Smooth muscle cell (in vitro differentiated cells): ENCODE measurements around the gene ARID5A. TPM values are rescaled to one million over a fixed set of nuclear protein-coding genes. Genes with fewer than 3 reads are reported as not detected.
A peak's percentile ranks its signal among the peaks of the same experiment; 100 is the strongest.

Experiments used
- DNase-seq: peaks from one replicate; lab custom pipeline; 2025; ENCODE audit not compliant: unreplicated experiment; lab: John Stamatoyannopoulos, UW
- H2AFZ ChIP-seq: fragments of 200-600 bp; sonication (generic); 2 replicates; pipeline ENCODE4 v1.6.0; 2016; ENCODE audit warnings: antibody characterized with exemption, low read depth, mild to moderate bottlenecking
- H3F3A ChIP-seq: fragments of 200-600 bp; sonication (generic); 2 replicates; pipeline ENCODE4 v1.6.0; 2017; ENCODE audit warnings: antibody characterized with exemption, low read depth
- H3K27ac ChIP-seq: fragments of 200-600 bp; sonication (generic); 2 replicates; pipeline ENCODE4 v1.5.1; 2016; ENCODE audit warnings: low read depth, mild to moderate bottlenecking
- H3K27me3 ChIP-seq: fragments of 200-600 bp; sonication (generic); 2 replicates; pipeline ENCODE4 v1.6.1; 2016; ENCODE audit warnings: low read depth, mild to moderate bottlenecking
- H3K36me3 ChIP-seq: fragments of 200-600 bp; sonication (generic); 2 replicates; pipeline ENCODE4 v1.5.1; 2016; ENCODE audit warnings: low read depth
- H3K4me1 ChIP-seq: fragments of 200-600 bp; sonication (generic); 2 replicates; pipeline ENCODE4 v1.5.1; 2016; ENCODE audit warnings: low read depth
- H3K4me2 ChIP-seq: fragments of 200-600 bp; sonication (generic); 2 replicates; pipeline ENCODE4 v1.6.0; 2016; ENCODE audit warnings: mild to moderate bottlenecking
- H3K4me3 ChIP-seq: fragments of 200-600 bp; sonication (generic); 2 replicates; pipeline ENCODE4 v1.5.1; 2016; ENCODE audit warnings: mild to moderate bottlenecking
- H3K79me2 ChIP-seq: fragments of 200-600 bp; sonication (generic); 2 replicates; pipeline ENCODE4 v1.6.0; 2016; ENCODE audit warnings: low read depth, mild to moderate bottlenecking
- H3K9ac ChIP-seq: fragments of 200-600 bp; sonication (generic); 2 replicates; pipeline ENCODE4 v1.6.0; 2016; ENCODE audit warnings: low read depth
- H3K9me3 ChIP-seq: fragments of 200-600 bp; sonication (generic); replicated peaks from 2 replicates; pipeline ENCODE4 v1.5.1; 2016; ENCODE audit warnings: low read depth
- H4K20me1 ChIP-seq: fragments of 200-600 bp; sonication (generic); 2 replicates; pipeline ENCODE4 v1.6.0; 2016; ENCODE audit warnings: low read depth
- CTCF ChIP-seq: fragments of 200-600 bp; sonication (generic); IDR thresholded peaks from 2 replicates; pipeline ENCODE4 v1.5.1; 2017; ENCODE audit warnings: borderline replicate concordance, mild to moderate bottlenecking, antibody characterized with exemption; ENCODE audit not compliant: insufficient read depth, poor library complexity, severe bottlenecking
- WGBS: methylation state at CpG from one replicate; pipeline ENCODE4 v1.1.7; 2016; ENCODE audit warnings: low lambda C conversion rate; 5-methylcytosine and 5-hydroxymethylcytosine counted together
- polyA plus RNA-seq: library from polyadenylated mRNA; unstranded; fragments of >200 nt; fragmentation: Nextera tagmentation; extraction: Ambion mirVana; gene quantifications from 2 replicates; pipeline ENCODE4 v1.2.1, GENCODE V29; 2016
- total RNA-seq: library from RNA; depleted of rRNA; stranded (reverse); fragments of >200 nt; gene quantifications from 2 replicates; pipeline ENCODE4 v1.2.3, GENCODE V29; 2014

ARID5A gene
- total and polyA plus RNA-seq, 2 experiments from 2014 or later, result 12.1 to 25.6 TPM

DNA sequence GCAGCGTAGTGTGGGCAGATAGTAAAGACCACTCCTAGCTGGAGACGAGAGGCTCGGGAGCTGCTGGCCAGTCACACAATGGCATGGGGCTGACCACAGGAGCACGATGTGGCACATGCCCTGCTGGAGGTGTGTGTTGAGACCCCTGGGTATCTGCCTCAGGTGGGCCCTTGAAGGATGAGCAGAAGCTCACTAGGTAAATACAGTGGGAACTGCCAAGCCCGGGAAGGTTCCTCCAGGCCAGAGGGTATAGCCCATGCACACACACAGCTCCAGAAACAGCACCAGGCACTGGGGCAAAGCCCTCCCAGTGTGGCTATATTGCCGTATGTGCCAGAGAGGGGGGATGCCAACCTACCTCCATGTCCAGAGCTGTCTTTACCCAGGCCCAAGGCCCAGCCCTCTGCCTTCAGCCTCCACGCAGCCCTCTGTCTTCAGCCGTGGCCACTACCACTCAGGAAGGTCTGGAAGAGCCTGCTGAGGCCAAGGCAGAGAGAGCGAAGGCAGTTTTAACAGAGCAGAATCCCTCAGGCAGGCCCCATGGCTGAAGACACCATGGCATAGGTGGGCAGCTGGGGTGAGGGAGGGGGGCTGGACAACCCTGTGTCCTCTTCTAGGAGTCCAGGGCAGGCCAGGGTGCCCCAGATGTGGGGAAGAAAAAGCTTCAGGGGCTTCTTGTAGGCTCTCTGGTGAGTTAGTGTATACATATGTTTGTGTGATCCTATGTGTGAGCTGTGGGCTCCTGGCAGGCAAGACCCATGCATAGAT is 7.0 kb upstream of the ARID5A start:
- Histone ChIP-seq H3K9ac (no peak overlapping the region), H3K27me3 (no peaks in the 10 kb centered on the region), H3K4me1 (peaks cover 30% of the 10 kb centered on the region), H3K9me3 (no peaks in the 10 kb centered on the region), H3K36me3 (no peaks in the 10 kb centered on the region), H3K79me2 (no peaks in the 10 kb centered on the region), H3K4me3 (no peak overlapping the region), H4K20me1 (no peaks in the 10 kb centered on the region), H3F3A (peaks cover 8% of the 10 kb centered on the region), H2AFZ (no peak overlapping the region), H3K27ac (peak overlapping the region; percentile 66), H3K4me2 (peak overlapping the region; percentile 92)
- WGBS, result 89% methylated on average over 9 of the region's 9 CpGs
- no peak for TF ChIP-seq CTCF
- DNase-seq, result no peak

GRCh38 chr2:96530144-96530430 is 6.5 kb upstream of the ARID5A start:
- Histone ChIP-seq H3K9ac (no peak overlapping the region), H3K27ac (no peak overlapping the region), H3K4me2 (peak overlapping the region; percentile 58), H2AFZ (no peak overlapping the region), H3K36me3 (no peaks in the 10 kb centered on the region), H3K9me3 (no peaks in the 10 kb centered on the region), H3K27me3 (no peaks in the 10 kb centered on the region), H3K4me1 (peaks cover 30% of the 10 kb centered on the region), H3K79me2 (no peaks in the 10 kb centered on the region), H3F3A (peaks cover 8% of the 10 kb centered on the region), H3K4me3 (no peak overlapping the region), H4K20me1 (no peaks in the 10 kb centered on the region)
- TF ChIP-seq CTCF, result no peak
- 86% methylated on average over 6 of the region's 6 CpGs for WGBS
- DNase-seq, result no peak

DNA sequence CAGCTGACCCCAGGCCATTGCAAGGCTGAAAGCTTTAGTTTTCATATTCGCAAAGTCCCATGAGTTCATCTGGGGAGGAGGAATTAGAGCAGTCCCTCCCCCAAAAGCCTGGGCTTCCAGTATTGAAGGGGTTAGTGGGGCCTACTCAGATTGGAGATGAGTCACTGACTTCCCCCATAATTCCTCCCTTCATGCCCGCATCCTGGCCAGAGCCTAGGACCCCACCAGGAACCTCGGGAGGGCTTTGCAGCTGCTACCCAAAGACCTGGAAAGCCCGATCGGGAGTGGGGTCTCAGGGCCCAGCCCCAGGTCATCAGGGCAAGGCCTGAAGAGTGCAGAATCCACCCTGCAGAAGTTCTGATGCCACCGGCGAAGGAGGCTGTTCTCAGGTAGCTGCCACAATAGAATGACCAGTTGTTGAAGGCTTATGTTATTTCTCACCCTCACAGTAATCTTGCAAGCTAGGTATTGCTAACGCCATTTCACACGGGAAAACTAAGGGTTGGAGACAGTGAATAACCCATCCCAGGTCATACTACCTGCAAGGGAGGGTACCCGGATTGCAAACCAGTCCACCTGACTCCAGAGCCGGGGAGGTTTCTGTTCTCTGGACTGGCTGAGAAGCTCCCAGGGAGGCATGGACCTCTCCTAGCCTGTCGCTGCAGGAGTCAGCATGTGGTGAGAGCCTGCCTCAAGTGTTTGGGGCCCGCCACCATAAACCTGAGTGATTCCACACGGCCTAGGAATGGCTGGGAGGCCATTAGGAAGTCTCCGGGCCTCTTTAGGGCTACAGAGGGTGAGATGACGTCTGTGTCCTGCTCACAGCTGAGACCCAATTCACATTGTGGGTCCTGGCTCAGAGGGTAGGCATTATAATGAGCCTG is 5.8 kb upstream of the ARID5A start:
- Histone ChIP-seq H3K4me3 (no peak overlapping the region), H3K9me3 (no peaks in the 10 kb centered on the region), H3K9ac (no peak overlapping the region), H3K27ac (peak overlapping the region; percentile 89), H3K79me2 (no peaks in the 10 kb centered on the region), H3K36me3 (no peaks in the 10 kb centered on the region), H2AFZ (no peak overlapping the region), H3K27me3 (no peaks in the 10 kb centered on the region), H3K4me2 (peak overlapping the region; percentile 75), H4K20me1 (no peaks in the 10 kb centered on the region), H3K4me1 (peaks cover 30% of the 10 kb centered on the region), H3F3A (peaks cover 8% of the 10 kb centered on the region)
- WGBS, result 62% methylated on average over 16 of the region's 16 CpGs
- TF ChIP-seq CTCF, result no peak
- no peak for DNase-seq
